Measurements from ENCODE around the gene LST1.
"Not testable (repeated sequence)": the region's sequence is repeated elsewhere in the genome, so short reads cannot be mapped to it uniquely, and the experiment has no call there.

DNA sequence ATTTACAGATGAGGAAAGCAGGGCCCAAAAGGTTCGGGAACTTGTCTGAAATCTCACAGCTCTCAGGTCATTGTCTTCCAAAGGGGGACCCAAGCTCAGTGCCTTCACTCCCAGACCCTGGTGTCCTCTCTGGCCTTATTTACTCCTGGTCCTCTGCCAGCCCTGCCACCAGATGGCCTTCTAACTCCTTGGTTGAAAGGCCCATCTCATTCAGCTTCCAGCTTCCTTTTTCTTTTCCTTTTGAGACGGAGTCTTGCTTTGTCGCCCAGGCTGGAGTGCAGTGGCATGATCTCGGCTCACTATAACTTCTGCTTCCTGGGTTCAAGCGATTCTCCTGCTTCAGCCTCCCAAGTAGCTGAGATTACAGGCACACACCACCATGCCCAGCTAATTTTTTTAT lies 34.7 kb upstream of the LST1 start:
- TF ChIP-seq, protein P1, sequence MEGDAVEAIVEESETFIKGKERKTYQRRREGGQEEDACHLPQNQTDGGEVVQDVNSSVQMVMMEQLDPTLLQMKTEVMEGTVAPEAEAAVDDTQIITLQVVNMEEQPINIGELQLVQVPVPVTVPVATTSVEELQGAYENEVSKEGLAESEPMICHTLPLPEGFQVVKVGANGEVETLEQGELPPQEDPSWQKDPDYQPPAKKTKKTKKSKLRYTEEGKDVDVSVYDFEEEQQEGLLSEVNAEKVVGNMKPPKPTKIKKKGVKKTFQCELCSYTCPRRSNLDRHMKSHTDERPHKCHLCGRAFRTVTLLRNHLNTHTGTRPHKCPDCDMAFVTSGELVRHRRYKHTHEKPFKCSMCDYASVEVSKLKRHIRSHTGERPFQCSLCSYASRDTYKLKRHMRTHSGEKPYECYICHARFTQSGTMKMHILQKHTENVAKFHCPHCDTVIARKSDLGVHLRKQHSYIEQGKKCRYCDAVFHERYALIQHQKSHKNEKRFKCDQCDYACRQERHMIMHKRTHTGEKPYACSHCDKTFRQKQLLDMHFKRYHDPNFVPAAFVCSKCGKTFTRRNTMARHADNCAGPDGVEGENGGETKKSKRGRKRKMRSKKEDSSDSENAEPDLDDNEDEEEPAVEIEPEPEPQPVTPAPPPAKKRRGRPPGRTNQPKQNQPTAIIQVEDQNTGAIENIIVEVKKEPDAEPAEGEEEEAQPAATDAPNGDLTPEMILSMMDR (IDR thresholded peaks at IDR 0.05; ENCODE audit: low read length): peak; percentile 52
- not testable (repeated sequence) for TF ChIP-seq EZH2 (optimal IDR thresholded peaks at IDR 0.05; ENCODE audit: low read depth, low read length); EZH2phosphoT487 (IDR thresholded peaks at IDR 0.05; ENCODE audit: low read length)
